SKM-1 (cell line): Measurements from ENCODE around the gene BTF3.
"Not testable (repeated sequence)": the region's sequence is repeated elsewhere in the genome, so short reads cannot be mapped to it uniquely, and the experiment has no call there.

Experiments used
- DNase-seq: peaks from one replicate; lab custom pipeline; 2025; ENCODE audit not compliant: unreplicated experiment; lab: John Stamatoyannopoulos, UW

BTF3 gene

DNA sequence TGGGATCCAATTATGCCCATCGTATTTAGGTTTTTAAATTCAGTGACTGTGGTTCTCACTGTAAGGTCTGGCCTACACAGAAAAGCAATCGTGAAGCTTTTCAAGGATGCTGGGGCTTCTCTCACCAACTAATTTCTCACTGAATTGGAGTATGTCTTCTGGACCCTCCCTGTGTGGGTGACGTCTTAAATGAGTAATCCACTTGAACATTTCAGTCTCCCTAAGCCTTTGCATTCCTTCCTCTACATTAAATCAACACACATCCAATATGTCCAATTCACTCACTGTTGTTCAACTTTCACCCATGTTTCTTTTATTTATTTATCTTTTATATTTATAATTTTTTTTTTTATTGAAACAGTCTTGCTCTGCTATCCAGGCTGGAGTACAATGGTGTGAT, 12.5 kb upstream of the BTF3 start:
- no peak for DNase-seq

DNA sequence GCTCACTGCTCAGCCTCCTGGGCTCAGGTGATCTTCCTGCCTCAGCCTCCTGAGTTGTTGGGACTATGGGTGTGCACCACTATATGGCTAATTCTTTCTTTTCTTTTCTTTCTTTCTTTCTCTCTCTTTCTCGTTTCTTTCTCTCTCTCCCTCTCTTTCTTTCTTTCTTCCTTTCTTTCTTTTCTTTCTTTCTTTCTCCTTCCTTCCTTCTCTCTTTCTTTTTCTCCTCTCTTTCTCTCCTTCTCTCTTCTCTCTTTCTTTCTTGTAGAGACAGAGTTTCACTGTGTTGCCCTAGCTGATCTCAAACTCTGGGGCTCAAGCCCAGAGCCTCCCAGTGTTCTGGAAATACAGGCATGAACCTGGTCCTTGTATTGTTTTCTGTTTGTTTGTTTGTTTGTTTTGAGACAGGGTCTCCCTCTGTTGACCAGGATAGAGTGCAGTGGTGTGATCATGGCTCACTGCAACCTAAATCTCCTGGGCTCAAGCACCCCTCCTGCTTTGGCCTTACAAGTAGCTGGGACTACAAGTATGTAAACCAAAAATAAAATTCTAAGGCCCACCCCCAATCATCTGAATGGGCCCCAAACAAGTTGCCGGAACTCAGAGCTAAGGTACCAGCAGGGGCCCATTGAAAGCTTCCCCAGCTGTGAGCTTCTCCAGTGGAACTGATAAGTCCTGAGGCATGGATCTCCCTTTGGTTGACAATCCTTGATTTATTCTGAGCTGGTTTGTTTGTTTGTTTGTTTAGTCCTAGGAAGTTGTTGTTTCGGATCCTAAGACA, 11.9 kb upstream of the BTF3 start:
- DNase-seq = no peak

DNA sequence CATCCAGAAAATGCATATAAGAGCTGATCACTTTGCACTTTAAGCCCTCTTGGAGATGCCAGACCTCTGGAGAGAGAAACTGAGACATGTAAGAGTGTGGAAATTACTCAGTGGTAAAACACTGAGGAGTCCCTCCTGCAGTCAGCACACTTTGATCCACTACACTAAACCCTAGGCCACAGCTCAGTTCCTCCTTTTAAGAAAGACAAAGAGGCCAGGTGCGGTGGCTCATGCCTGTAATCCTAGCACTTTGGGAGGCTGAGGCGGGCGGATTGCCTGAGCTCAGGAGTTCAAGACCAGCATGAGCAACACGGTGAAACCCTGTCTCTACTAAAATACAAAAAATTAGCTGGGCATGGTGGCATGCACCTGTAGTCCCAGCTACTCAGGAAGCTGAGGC, 11.0 kb upstream of the BTF3 start:
- not testable (repeated sequence) for DNase-seq

DNA sequence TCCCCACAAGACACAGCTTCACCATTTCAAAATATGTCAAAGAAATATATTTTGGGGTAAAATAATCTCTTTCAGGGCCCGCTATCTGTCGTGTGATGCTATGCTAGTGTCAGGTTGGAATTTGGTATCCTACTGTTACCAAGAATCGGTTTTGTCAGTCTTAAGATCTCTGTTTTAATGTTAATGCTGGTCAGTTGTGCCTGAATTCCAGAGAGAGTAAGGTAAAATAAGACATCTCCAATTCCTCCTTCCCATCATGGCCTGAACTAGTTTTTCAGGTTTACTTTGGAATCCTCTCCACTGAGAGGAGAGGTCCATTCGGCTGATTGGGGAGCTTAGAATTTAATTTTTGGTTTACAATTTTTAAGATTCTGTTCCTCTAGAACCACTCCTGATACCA, 10.4 kb upstream of the BTF3 start:
- no peak for DNase-seq

DNA sequence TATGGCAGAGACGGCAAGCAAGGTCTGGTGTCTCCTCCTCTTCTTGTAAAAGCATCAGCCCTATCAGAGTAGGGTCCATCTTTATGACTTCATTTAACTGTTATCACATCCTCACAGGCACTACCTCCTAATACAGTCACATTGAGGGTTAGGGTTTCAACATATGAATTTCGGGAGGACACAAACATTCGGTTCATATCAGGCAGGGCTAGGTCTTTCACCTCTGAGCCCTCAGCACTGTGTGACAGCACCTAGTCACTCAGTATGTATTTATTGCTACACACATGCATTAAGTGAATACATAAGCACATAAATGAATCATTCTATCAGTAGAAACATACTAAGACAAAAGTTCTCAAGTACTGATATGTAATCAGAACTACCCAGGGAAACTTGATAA, 9.4 kb upstream of the BTF3 start:
- no peak for DNase-seq

DNA sequence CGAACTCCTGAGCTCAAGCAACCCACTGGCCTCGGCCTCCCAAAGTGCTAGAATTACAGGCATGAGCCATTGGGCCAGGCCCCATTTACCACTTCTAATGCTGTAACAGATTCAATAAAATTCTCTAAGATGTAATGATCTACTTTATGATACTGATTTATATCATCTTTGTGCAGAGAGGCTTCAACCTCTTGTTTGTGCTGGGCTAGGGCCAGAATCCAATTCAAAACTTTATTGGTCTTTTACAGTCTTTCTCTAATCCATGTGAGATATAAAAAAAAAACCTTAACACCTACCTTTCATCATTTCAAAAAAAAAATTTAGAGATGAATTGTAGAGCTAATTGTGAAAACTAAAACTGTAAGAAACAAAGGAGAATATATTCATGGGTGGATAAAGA, 8.2 kb upstream of the BTF3 start:
- no peak for DNase-seq

DNA sequence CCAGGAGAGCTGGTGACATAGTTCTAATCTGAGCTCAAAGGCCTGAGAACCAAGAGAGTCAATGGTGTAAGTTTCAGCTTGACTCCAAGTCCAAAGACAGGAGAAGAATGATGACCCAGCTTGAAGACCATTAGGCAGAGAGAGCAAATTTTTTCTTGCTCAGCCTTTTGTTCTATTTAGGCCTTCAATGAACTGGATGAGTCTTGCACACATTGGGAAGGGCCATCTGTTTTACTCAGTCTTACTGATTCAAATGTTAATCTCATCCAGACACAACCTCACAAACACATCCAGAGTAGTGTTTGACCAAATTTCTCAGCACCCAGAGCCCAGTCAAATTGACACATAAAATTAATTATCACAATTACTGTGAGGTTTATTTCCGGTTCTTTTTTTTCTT, 7.1 kb upstream of the BTF3 start:
- no peak for DNase-seq

DNA sequence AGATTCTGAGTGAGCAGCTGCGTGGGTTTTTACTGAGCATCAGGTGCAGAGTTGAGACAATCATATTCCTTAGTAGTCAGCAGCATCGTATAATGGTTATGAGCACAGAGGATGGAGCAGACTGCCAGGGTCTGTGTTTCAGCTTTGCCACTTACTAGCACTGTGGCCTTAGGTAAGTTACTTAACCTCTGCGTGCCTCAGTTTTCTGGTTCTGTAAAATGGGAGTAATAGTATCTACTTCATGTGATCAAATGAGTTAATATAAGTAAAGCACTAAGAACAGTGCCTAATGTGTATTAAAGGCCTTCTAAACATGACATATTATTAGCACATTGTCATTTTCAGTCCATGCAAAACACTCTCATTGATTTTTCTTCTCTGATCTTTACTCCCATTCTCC, 4.8 kb upstream of the BTF3 start:
- DNase-seq = no peak

DNA sequence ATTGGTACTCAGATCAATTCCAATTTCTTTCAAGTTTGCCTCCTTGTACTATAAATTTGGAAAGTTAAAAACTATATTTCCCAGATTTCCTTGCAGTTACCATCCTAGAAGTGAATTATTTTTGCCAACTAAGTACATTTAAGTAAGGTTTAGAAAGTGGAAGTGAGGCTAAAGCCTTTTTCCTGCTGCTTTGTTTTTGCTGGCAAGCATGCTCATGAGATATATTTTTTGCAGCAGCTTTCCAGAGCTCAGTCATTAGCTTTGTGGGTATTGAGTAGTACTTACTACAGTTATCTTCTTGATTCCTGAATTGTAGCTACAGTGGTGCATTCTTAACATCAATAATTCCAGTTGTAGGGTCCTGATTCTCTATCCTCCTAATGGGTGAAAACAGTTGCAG, 3.5 kb upstream of the BTF3 start:
- DNase-seq = no peak

DNA sequence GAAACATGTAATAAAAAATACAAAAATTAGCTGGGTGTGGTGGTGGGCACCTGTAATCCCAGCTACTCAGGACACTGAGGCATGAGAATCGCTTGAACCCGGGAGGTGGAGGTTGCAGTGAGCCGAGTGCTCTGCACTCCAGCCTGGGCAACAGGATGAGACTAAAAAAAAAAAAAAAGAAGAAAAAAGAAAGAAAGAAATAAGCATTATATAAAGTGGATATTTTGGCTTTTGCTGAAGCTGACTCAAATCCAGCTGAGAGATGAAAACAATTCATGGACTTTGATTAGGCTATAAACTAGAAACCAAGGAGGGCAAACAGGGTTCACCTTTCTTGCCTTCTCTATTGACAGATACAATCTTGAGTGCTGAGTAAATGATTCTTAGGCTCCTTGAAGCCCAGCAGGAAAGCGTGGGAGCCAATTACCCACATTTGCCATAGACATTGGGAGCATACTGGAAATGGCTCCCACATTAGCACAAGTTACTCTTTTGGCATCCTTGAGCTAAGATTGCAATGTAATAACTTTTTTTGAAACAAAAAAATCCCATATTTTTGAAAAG, 2.4 kb upstream of the BTF3 start:
- DNase-seq = no peak

DNA sequence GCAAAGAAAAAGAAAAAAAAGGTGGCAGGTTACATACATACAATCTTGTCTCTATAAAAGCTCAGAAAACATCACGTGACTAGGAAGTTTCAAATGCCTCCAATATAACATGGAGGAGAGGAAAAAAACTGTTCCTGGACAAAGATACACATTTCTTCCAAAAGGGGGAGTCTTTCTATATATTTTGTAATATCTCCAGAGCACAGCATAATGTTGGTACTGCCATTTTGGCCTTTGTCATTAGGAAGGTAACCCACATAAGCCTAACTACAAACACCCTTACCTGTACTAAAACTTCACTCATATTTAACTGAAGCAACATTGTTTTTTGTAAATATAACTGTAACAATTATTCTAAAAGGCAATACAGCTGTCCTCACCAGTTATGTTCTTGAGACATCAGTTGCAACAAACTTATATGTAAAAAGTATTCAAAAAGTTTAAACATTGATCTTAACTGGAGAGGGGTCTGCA, 1.2 kb upstream of the BTF3 start:
- DNase-seq = peak; percentile 59

DNA sequence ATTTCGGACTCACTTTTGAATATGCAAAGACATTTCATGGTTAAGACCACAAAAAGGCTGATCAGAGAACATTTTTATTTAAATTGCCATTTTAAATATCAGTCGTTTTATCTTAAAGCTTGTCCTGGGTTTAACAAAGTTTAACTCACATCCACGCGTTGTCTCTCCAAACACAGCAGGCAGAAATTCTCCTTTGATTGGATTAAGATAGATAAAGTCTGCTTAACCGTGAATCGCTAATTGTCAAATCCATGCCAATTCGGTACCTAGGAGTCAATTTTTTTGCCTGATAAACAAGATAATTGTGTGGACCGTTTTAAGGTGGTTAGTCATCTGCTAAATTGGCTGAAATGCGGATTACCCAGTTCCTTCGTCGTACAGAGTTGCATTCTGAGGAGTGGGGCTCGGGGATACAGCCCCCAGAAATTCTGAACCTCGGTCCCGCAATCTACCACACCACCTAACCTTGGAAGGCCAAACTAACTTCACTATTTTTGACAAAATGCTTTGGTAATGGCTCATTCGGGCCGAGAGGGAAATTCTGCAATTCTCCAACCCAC, 665 bp upstream of the BTF3 start:
- DNase-seq = no peak

DNA sequence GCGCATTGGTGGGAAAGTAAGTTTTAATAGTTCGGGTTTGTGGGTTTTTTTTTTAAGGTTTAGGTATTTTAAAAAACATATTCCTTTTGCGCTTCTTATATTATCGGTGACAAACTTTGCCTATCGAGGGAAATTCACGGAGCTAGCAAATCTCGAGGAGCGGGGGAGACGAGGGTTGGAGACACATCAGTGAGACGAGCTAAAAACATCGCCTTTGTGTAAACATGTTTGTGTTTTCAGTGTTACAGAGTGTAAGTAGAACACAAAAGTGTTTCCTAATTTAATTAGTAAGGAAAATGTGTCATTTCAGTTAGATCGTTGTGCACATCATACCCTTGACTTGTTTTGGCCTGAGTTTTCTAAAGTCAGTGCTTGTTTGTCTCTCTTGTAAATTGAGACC, 945 bp downstream of the BTF3 start:
- DNase-seq = no peak

DNA sequence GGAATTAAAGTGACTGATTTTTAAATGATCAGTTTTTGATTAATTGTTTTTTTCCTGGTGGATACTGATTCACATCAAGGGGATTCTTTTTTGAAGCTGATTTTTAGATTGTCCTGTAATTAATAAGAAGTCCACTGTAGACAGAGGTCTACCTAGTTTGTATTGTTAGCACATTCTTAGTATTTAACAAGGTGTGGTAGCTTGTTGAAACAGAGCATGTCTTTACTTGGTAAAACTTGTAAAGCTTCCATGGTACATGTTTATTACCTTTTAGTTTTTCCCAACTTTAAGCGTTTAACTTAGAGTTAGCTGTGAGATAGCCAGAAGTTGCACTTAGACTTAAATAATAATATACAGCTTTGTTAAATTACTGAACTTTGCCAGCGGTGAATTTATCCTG, 1.5 kb downstream of the BTF3 start:
- no peak for DNase-seq

DNA sequence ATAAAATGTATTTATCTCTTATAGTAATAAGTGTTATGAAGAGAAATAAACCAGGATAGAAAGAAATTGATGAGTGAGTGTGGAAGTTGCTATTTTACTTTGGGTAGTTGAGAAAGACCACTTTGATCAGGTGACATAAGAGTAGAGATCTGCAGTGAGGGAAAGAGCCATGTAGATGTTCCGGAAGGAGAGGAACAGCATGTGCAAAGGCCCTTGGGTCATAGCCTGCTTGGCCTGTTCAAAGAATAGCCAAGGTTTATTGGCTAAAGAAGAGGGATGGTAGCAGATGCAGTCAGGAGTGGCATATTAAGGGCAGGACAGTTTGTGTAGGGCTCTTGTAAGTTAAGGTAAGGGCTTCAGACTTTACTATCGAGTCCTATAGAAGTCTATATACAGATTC, 3.2 kb downstream of the BTF3 start:
- DNase-seq = no peak

DNA sequence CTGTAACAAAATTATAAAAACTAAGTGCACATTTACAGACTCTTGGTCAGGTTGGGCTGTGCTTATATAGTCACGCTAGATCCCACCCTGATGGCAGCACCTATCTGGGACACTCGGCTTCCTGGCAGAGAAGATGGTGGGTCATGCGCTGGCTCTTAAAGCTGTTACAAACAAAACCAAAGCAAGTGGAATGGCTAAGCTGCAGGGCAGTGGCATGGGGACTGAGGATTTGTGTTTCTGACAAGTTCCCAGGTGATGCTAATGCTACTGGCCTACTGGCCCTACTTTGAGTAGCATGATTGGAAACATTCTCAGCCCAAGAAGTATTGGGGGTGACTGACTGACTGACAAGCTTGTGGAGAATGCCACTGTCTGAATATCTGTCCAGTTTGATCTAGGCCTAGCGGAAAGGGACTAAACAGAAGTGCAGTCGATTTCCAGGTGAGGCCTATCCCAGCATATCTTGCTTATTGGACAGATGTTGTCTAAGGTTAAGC, 8.3 kb downstream of the BTF3 start:
- DNase-seq = no peak

DNA sequence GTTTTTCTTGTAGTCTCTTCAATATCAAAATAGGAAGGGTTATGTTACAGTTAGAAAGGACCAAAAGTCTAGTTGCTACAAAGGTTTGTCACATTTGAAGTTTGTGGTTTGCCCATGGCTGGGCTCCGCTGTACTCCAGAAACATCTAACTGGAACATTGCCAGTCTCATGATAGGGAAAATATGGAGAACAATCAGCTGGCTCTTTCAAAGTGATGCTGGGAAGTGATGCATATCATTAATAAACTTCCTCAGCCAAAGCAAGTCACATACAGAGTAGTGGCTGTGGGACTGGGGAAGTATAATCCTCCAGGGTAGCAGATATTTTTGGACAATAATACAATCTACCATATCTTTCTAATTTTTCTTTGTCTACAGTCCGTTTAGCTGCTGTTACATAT, 8.8 kb downstream of the BTF3 start:
- DNase-seq = no peak

DNA sequence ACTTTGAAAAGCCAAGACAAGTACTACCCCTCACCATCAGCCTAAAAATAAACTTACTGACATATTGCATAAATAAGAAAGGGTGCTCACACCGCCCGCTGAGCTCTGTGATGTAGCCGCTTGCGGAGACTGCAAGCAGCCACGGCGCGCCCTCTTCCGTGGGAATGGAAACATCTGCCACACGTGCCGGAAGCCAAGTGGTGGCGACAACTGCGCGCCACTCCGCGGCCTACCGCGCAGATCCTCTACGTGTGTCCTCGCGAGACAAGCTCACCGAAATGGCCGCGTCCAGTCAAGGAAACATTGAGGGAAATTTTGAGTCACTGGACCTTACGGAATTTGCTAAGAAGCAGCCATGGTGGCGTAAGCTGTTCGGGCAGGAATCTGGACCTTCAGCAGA, 10.3 kb downstream of the BTF3 start:
- not testable (repeated sequence) for DNase-seq

DNA sequence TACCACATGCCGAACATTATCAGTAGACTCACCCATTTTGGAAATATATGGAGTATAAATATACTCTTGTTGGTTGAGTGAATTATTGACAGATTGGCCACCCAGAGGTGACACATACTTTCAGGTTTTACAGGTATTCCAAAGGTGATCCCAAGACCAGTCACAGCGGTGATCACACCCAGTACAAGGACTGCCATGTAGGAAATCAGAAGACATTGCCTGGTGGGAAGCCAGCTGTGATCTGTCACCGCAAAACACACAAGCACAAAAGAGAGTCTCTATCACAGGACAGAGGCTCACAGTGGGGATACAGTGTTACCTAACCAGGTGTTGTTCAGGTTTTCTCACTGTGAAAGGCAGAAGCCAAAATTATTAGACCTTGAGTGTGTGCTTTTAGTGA, 15.8 kb downstream of the BTF3 start:
- DNase-seq = no peak

DNA sequence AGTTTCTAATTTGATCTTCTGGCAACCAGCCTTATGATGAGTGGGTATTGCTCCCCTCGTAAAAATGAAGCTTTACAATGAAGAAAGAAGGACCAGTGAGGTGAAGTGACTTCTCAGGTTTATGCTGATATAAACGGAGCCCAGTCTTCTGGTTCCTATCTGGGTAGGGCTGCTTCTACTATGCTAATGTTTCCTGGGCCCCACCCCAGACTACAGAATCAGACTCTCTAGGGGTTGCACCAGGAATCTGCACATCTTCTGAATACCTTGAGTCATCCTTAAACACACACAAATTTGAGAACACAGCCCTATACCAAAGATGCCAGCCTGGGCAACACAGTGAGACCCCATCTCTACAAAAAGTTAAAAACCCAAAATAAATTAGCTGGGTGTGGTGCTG, 16.2 kb downstream of the BTF3 start:
- no peak for DNase-seq

DNA sequence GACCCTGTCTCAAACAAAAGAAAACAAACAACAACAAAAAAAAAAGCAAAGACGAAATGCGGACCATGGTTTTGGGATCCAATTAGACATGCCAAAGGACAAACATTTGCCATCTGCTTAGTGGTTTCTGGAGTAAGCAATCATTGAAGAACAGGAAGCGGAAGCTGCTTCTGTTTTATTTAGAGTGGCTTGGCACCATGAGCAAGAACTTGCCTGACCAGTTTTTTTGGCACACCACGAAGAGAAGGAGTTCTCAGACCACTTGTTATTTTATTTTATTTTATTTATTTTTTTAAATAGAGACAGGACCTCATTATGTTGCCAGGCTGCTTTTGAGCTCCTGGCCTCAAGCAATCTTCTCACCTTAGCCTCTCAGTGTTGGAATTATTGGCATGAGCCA, 17.0 kb downstream of the BTF3 start:
- DNase-seq = no peak

DNA sequence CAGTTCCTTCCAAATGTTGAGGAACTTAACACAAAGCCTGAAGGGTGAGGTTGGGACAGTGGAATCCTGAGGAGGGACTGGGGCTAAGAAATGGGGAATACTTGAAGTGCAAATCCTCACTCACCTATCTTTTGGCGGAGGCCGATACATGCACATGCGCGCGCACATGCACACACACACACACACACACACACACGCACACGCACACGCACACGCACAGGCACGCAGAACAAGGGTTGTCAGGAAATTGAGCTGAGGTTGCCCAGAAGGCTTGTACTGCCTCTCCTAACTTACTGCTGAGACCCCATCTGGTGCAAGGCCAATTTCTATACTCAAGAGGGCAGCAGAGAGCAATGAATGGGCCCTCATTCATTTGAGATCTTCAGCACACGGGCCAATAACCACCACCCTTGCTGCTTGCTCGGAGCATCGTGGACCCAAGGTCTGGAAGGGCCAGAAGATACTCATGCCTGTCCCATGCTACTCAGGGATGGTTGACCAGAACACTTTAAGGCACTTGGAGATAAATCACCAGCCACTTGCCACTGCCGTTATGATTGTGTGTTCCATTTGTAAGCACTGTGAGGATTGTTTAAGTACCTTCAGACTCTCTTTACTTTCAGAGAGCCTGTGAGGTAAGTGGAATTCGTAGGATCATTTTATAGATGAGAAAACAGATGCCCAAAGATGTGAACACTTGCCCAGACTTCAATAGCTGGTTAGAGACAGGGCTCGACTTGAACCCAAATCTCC, 21.5 kb downstream of the BTF3 start:
- DNase-seq = peak; percentile 61
